Spleen (tissue), 11 donors: Measurements from ENCODE around the gene NMNAT2. TPM values are rescaled to one million over a fixed set of nuclear protein-coding genes. Genes with fewer than 3 reads are reported as not detected.

Experiments used
- DNase-seq: peaks from one replicate; pipeline ENCODE4 v3.0.0-alpha.2; 2020
- H3K27ac ChIP-seq, 8 donors: fragments of 200-600 bp; sonication (generic) in 7 of 8; 1 replicate in 4 of 8; 2 replicates in 4 of 8; pipeline versions ENCODE4 v1.5.0 to v1.8.0; 2016 to 2021; ENCODE audit warnings: inconsistent platforms in 4 of 8, mild to moderate bottlenecking in 4 of 8, moderate library complexity in 1 of 8
- H3K27me3 ChIP-seq, 7 donors: fragments of 200-600 bp; sonication (generic) in 6 of 7; replicated peaks in 1 of 7; 1 replicate in 4 of 7; 2 replicates in 3 of 7; pipeline versions ENCODE4 v1.5.0 to v1.8.0; 2016 to 2021; ENCODE audit warnings: inconsistent platforms in 3 of 7, mild to moderate bottlenecking in 1 of 7
- H3K36me3 ChIP-seq, 6 donors: fragments of 200-600 bp; sonication (generic) in 5 of 6; 1 replicate in 4 of 6; 2 replicates in 2 of 6; pipeline versions ENCODE4 v1.5.0 to v1.8.0; 2016 to 2021; ENCODE audit warnings: inconsistent platforms in 2 of 6
- H3K4me1 ChIP-seq, 6 donors: fragments of 200-600 bp; sonication (generic) in 5 of 6; 1 replicate in 3 of 6; 2 replicates in 3 of 6; pipeline versions ENCODE4 v1.5.0 to v1.8.0; 2016 to 2021; ENCODE audit warnings: inconsistent platforms in 3 of 6
- H3K4me3 ChIP-seq, 8 donors: fragments of 200-600 bp; sonication (generic) in 7 of 8; 1 replicate in 4 of 8; 2 replicates in 4 of 8; pipeline versions ENCODE4 v1.5.0 to v1.8.0; 2016 to 2021; ENCODE audit warnings: inconsistent platforms in 4 of 8, mild to moderate bottlenecking in 4 of 8, moderate library complexity in 2 of 8
- H3K9me3 ChIP-seq, 8 donors: fragments of 200-600 bp; sonication (generic) in 7 of 8; 1 replicate in 4 of 8; 2 replicates in 4 of 8; pipeline versions ENCODE4 v1.5.0 to v1.8.0; 2016 to 2021; ENCODE audit warnings: inconsistent platforms in 4 of 8
- CTCF ChIP-seq, 11 experiments: fragments of 200-600 bp in 7 of 11; fragments of 450-650 bp in 4 of 11; sonication (generic) in 4 of 11; IDR thresholded peaks in 8 of 11; conservative IDR thresholded peaks in 3 of 11; 1 replicate in 7 of 11; 2 replicates in 4 of 11; pipeline versions ENCODE4 v1.4.0 to v1.8.0; 2016 to 2021; ENCODE audit warnings: antibody characterized with exemption in 11 of 11, inconsistent platforms in 4 of 11, mild to moderate bottlenecking in 1 of 11
- POLR2A ChIP-seq, 3 donors: fragments of 450-650 bp; IDR thresholded peaks; one replicate each; pipeline ENCODE4 v1.5.1; 2017; ENCODE audit warnings: antibody characterized with exemption in 3 of 3, mild to moderate bottlenecking in 1 of 3
- POLR2AphosphoS5 ChIP-seq, 3 donors: sonication (generic); formaldehyde crosslinking; IDR thresholded peaks; one replicate each; pipeline ENCODE4 v1.5.1; 2017; ENCODE audit warnings: antibody characterized with exemption in 3 of 3
- WGBS, 5 donors: extraction: QIAGEN DNeasy Blood & Tissue Kit in 3 of 5; methylation state at CpG; one replicate each; pipeline versions ENCODE4 v1.1.5 to v1.1.7; 2013 to 2018; 5-methylcytosine and 5-hydroxymethylcytosine counted together
- intact Hi-C: fragments of 100-400 bp; cut with DNase I; formaldehyde crosslinking; loops from one replicate; pipeline ENCODE4 v1.15.0; 2023; ENCODE audit warnings: low total_unique reads
- polyA plus RNA-seq, 3 donors: library from polyadenylated mRNA; stranded (reverse); fragments of 200-250 nt; gene quantifications; one replicate each; pipeline ENCODE4 v1.2.1, GENCODE V29; 2013
- total RNA-seq, 7 donors: library from RNA; depleted of rRNA in 3 of 7; stranded (reverse); fragments of >200 nt in 3 of 7; fragmentation: NEBNext Ultra II Directional in 4 of 7; extraction: Animal tissue kit (Norgen Biotek cat#: 25700) in 4 of 7; gene quantifications; one replicate each; pipeline versions ENCODE4 v1.1.0 to v1.2.1, GENCODE V29; 2016 to 2021
- donor health status: healthy with polysubstance abuse.
- donor health status: DM: no; HTN: no; CAD: no; lungs with moderate emphysema.
- donor health status: DM: no; HTN: no; CAD: no.
- donor health status: Bipolar disorder and iron deficiency.
- donor health status: healthy.
- donor health status: DM: no; HTN: no; CAD: no.
- donor health status: DM: yes; HTN: yes; CAD: no.

Gene NMNAT2
- total and polyA plus RNA-seq, 10 donors: 0.05 to 1.7 (median 0.17) TPM

GRCh38 chr1:183239793-183240525 is 178.2 kb downstream of the NMNAT2 start:
- Histone ChIP-seq H3K27ac (no peak overlapping the region), H3K36me3 (no peaks in the 10 kb centered on the region), H3K27me3 (peaks cover 0 to under 1% (median 0%) of the 10 kb centered on the region in 7 donors), H3K9me3 (no peaks in the 10 kb centered on the region), H3K4me3 (no peak overlapping the region), H3K4me1 (peaks cover 0 to 20% (median 4%) of the 10 kb centered on the region in 6 donors)
- DNase-seq: no peak
- WGBS, 5 donors: 74 to 87% (median 78%) methylated on average over 8 of the region's 8 CpGs
- intact Hi-C loops: no loop called here
- TF ChIP-seq POLR2AphosphoS5 (IDR thresholded peaks at IDR 0.05) (no peak), POLR2A (IDR thresholded peaks at IDR 0.05) (no peak), CTCF (IDR thresholded peaks at IDR 0.05 in 8 of 11, conservative IDR thresholded peaks at IDR 0.05 in 3 of 11) (no peak)

- no peaks in the 10 kb centered on the region for H3K9me3 ChIP-seq
- no peaks in the 10 kb centered on the region for H3K27me3 ChIP-seq
- WGBS, 5 donors: 84 to 91% (median 86%) methylated on average over 7 of the region's 7 CpGs
- H3K27ac ChIP-seq: no peak overlapping the region
- TF ChIP-seq POLR2AphosphoS5 (IDR thresholded peaks at IDR 0.05): no peak
- TF ChIP-seq CTCF (IDR thresholded peaks at IDR 0.05 in 8 of 11, conservative IDR thresholded peaks at IDR 0.05 in 3 of 11): no peak
- TF ChIP-seq POLR2A (IDR thresholded peaks at IDR 0.05): no peak
- intact Hi-C loops: no loop called here
- H3K36me3 ChIP-seq: no peaks in the 10 kb centered on the region
- no peak overlapping the region for H3K4me3 ChIP-seq
- peaks cover 0 to 16% (median 6%) of the 10 kb centered on the region in 6 donors for H3K4me1 ChIP-seq
- DNase-seq: no peak
Observed at GRCh38 chr1:183239220-183239742, 178.9 kb downstream of the NMNAT2 start.

DNA sequence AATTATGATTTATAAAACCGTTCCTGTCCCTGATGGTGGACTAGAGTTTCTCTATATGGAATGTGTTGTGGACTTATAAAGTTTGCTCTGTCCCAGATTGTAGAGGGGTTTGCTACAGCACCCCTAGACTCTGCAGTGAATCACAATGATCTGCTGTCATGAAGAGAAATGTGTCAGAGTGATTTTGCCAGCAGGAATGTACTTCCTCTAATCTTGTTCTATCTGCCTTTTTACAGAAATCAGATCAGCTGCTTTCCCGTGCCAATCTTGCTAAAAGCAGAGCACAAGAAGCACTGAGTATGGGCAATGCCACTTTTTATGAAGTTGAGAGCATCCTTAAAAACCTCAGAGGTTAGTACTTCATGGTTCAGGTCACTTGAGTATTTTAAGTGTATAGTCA is 180.1 kb downstream of the NMNAT2 start:
- H3K27ac ChIP-seq: no peak overlapping the region
- intact Hi-C loops: no loop called here
- whole genome bisulfite sequencing, 5 donors: 68 to 84% (median 77%) methylated on average over 2 of the region's 2 CpGs

DNA sequence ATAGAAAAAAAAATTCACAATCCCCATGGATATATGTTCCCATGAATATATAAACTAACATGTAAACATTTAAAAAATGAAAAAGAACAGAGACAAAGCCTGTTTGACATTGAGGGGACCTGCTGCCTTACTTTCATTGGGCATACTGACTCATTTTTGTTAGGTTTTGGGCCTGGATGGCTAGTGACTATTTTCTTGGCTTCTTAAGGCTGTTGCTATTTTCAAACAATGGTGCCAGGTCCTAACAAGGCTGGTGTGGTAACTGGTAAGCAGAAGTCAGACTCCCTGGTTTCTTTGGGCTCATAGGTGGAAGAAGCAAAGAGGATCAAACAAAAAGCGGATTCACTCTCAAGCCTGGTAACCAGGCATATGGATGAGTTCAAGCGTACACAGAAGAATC is 181.1 kb downstream of the NMNAT2 start:
- TF ChIP-seq POLR2A (IDR thresholded peaks at IDR 0.05) (no peak), CTCF (IDR thresholded peaks at IDR 0.05 in 8 of 11, conservative IDR thresholded peaks at IDR 0.05 in 3 of 11) (no peak), POLR2AphosphoS5 (IDR thresholded peaks at IDR 0.05) (no peak)
- WGBS, 5 donors: 93 to 98% (median 97%) methylated on average over 2 of the region's 2 CpGs

More for the DNA sequence above, 180.1 kb downstream of the NMNAT2 start:
- no peaks in the 10 kb centered on the region for H3K9me3 ChIP-seq
- peaks cover 0 to 15% (median under 1%) of the 10 kb centered on the region in 6 donors for H3K4me1 ChIP-seq
- no peaks in the 10 kb centered on the region for H3K36me3 ChIP-seq
- no peaks in the 10 kb centered on the region for H3K27me3 ChIP-seq
- DNase-seq: no peak
- H3K4me3 ChIP-seq: no peak overlapping the region
- TF ChIP-seq POLR2A (IDR thresholded peaks at IDR 0.05) (no peak), POLR2AphosphoS5 (IDR thresholded peaks at IDR 0.05) (no peak)

More for the DNA sequence above, 181.1 kb downstream of the NMNAT2 start:
- no peak for DNase-seq
- H3K9me3 ChIP-seq: no peaks in the 10 kb centered on the region
- no peaks in the 10 kb centered on the region for H3K36me3 ChIP-seq
- no peak overlapping the region for H3K4me3 ChIP-seq
- no peak overlapping the region for H3K27ac ChIP-seq
- H3K4me1 ChIP-seq: peaks cover 0 to 11% (median 0%) of the 10 kb centered on the region in 6 donors
- no peaks in the 10 kb centered on the region for H3K27me3 ChIP-seq
- intact Hi-C loops: no loop called here
